CD4-positive, alpha-beta memory T cell (primary cell): Measurements from ENCODE around the gene OPN5. TPM values are rescaled to one million over a fixed set of nuclear protein-coding genes. Genes with fewer than 3 reads are reported as not detected.
"Not testable (repeated sequence)": the region's sequence is repeated elsewhere in the genome, so short reads cannot be mapped to it uniquely, and the experiment has no call there.

ENCODE experiments used
- CTCF ChIA-PET: fragments of 350-600 bp; sonication (Branson Sonifier 250); formaldehyde crosslinking; loops from one replicate; lab custom pipeline; 2021; ENCODE audit warnings: inconsistent platforms; ENCODE audit not compliant: partially characterized antibody; lab: Charles Lee
- POLR2A ChIA-PET: fragments of 350-600 bp; sonication (Branson Sonifier 250); formaldehyde crosslinking; loops from one replicate; lab custom pipeline; 2021; ENCODE audit not compliant: partially characterized antibody; lab: Charles Lee
- DNase-seq, 5 donors: peaks; one replicate each; pipeline versions ENCODE4 v3.0.0 to v3.0.0-alpha.2; 2020 to 2022; ENCODE audit warnings: mixed read lengths in 1 of 5
- H3K27ac ChIP-seq: one replicate; pipeline ENCODE4 v1.7.0; 2013; ENCODE audit warnings: low read depth, low read length
- H3K27me3 ChIP-seq: 2 replicates; pipeline ENCODE4 v1.7.0; 2013; ENCODE audit warnings: mild to moderate bottlenecking, low read length, moderate library complexity; ENCODE audit not compliant: insufficient read depth
- H3K36me3 ChIP-seq: 2 replicates; pipeline ENCODE4 v1.7.0; 2013; ENCODE audit warnings: mild to moderate bottlenecking, low read length, moderate library complexity; ENCODE audit not compliant: insufficient read depth
- H3K4me1 ChIP-seq: 2 replicates; pipeline ENCODE4 v1.7.0; 2013; ENCODE audit warnings: mild to moderate bottlenecking, low read length, moderate library complexity; ENCODE audit not compliant: insufficient read depth
- H3K4me3 ChIP-seq, 2 donors: one replicate each; pipeline ENCODE4 v1.7.0; 2013; ENCODE audit warnings: low read length in 2 of 2, mild to moderate bottlenecking in 1 of 2
- H3K9me3 ChIP-seq, 2 donors: one replicate each; pipeline ENCODE4 v1.7.0; 2013; ENCODE audit warnings: low read length in 2 of 2, control low read depth in 1 of 2; ENCODE audit not compliant: control insufficient read depth in 1 of 2
- H3K27ac Mint-ChIP-seq, 7 donors: one replicate each; pipeline ENCODE4 v1.8.0; 2020 to 2021; ENCODE audit warnings: mixed read lengths in 7 of 7, mild to moderate bottlenecking in 6 of 7, inconsistent platforms in 3 of 7, moderate library complexity in 3 of 7
- H3K27me3 Mint-ChIP-seq, 2 donors: one replicate each; pipeline ENCODE4 v1.8.0; 2020 to 2021; ENCODE audit warnings: mixed read lengths in 2 of 2
- H3K36me3 Mint-ChIP-seq, 2 donors: one replicate each; pipeline ENCODE4 v1.8.0; 2020 to 2021; ENCODE audit warnings: mixed read lengths in 2 of 2, inconsistent platforms in 1 of 2, mild to moderate bottlenecking in 1 of 2
- H3K4me1 Mint-ChIP-seq, 4 donors: one replicate each; pipeline ENCODE4 v1.8.0; 2020 to 2021; ENCODE audit warnings: mixed read lengths in 4 of 4, mild to moderate bottlenecking in 1 of 4
- H3K4me3 Mint-ChIP-seq, 8 donors: one replicate each; pipeline ENCODE4 v1.8.0; 2020 to 2021; ENCODE audit warnings: mixed read lengths in 8 of 8, mild to moderate bottlenecking in 7 of 8, moderate library complexity in 6 of 8, inconsistent platforms in 3 of 8
- H3K9me3 Mint-ChIP-seq, 8 donors: one replicate each; pipeline ENCODE4 v1.8.0; 2020 to 2021; ENCODE audit warnings: mixed read lengths in 8 of 8, mild to moderate bottlenecking in 5 of 8, inconsistent platforms in 3 of 8, moderate library complexity in 1 of 8
- intact Hi-C: fragments of 100-400 bp; cut with micrococcal nuclease; formaldehyde crosslinking; loops from one replicate; pipeline ENCODE4 v1.15.1; 2023
- polyA plus RNA-seq, 2 donors: library from polyadenylated mRNA; unstranded; fragments of 300-500 nt; fragmentation: Illumina TruSeq; gene quantifications; one replicate each; pipeline ENCODE4 v1.2.3, GENCODE V29; 2021
- total RNA-seq, 2 experiments: library from RNA; stranded (reverse); gene quantifications; one replicate each; pipeline ENCODE4 v1.2.3, GENCODE V29; 2021

Gene OPN5
- total and polyA plus RNA-seq, 4 experiments from 2014 or later = not detected

DNA sequence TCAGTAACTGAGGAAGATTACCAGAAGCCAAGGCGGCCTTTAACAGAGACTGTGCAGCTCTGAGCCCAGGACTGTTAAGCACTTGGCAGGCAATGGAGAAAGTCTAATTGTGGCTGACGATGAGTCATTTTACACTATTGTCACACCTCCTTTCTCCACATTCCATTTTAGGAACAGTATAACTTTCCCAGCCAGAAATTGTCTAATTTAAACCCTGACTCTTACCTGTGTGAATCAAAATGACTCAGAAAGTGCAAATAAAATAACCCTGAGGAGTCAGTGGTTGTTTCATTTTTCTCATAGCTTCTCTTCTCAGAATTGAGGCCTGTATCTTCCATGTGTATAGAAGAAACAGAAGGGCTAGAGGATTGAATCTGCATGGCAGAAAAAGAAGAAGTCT, 40.0 kb upstream of the OPN5 start:
- no peaks in the 10 kb centered on the region for H3K4me1 Mint-ChIP-seq
- H3K27me3 Mint-ChIP-seq = no peaks in the 10 kb centered on the region
- Histone ChIP-seq H3K27ac (no peak overlapping the region), H3K4me3 (no peak overlapping the region), H3K9me3 (no peaks in the 10 kb centered on the region), H3K4me1 (no peaks in the 10 kb centered on the region), H3K36me3 (no peaks in the 10 kb centered on the region), H3K27me3 (no peaks in the 10 kb centered on the region)
- intact Hi-C loops = no loop called here
- no peak overlapping the region for H3K4me3 Mint-ChIP-seq
- DNase-seq = no peak
- ChIA-PET CTCF (no interaction called here), POLR2A (no interaction called here)
- peaks cover 0 to 2% (median 0%) of the 10 kb centered on the region in 8 donors for H3K9me3 Mint-ChIP-seq
- no peak overlapping the region for H3K27ac Mint-ChIP-seq
- H3K36me3 Mint-ChIP-seq = no peaks in the 10 kb centered on the region

DNA sequence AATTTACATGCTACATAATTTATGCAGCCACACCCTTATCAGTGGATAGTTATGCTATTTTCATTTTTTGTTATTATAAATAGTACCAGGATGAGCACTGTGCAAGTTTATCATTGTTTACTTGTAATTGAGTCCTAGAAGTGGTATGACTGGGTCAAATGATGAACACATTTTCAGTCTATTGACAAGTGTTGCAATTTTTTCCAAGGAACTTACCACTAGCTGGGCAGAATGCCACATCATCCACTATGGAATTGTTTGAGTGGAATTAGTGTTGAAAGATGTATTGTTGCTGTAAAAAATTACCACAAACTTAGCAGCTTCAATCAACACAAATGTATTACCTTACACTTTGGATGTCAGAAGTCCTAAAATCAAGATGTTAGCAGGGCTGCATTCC, 38.1 kb upstream of the OPN5 start:
- DNase-seq = no peak
- intact Hi-C loops = no loop called here
- no peaks in the 10 kb centered on the region for H3K27me3 Mint-ChIP-seq
- H3K9me3 Mint-ChIP-seq = peaks cover 0 to 2% (median 0%) of the 10 kb centered on the region in 8 donors
- POLR2A ChIA-PET = no interaction called here
- H3K4me3 Mint-ChIP-seq = no peak overlapping the region
- Histone ChIP-seq H3K27me3 (no peaks in the 10 kb centered on the region), H3K27ac (no peak overlapping the region), H3K36me3 (no peaks in the 10 kb centered on the region), H3K9me3 (no peaks in the 10 kb centered on the region), H3K4me1 (no peaks in the 10 kb centered on the region), H3K4me3 (no peak overlapping the region)
- no peaks in the 10 kb centered on the region for H3K36me3 Mint-ChIP-seq
- no peaks in the 10 kb centered on the region for H3K4me1 Mint-ChIP-seq
- CTCF ChIA-PET = no interaction called here
- H3K27ac Mint-ChIP-seq = no peak overlapping the region

DNA sequence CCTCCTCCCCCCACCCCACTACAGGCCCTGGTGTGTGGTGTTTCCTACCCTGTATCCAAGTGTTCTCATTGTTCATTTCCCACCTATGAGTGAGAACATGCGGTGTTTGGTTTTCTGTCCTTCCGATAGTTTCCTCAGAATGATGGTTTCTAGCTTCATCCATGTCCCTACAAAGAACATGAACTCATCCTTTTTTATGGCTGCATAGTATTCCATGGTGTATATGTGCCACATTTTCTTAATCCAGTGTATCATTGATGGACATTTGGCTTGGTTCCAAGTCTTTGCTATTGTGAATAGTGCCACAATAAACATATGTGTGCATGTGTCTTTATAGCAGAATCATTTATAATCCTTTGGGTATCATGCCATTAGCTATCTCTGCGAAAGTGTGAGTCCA, 36.6 kb upstream of the OPN5 start:
- H3K9me3 ChIP-seq, H3K27ac Mint-ChIP-seq, H3K4me3 ChIP-seq, H3K4me1 ChIP-seq, H3K27me3 Mint-ChIP-seq, H3K27ac ChIP-seq, H3K9me3 Mint-ChIP-seq, POLR2A ChIA-PET, H3K4me1 Mint-ChIP-seq, CTCF ChIA-PET, H3K36me3 ChIP-seq, H3K27me3 ChIP-seq, H3K4me3 Mint-ChIP-seq, DNase-seq, H3K36me3 Mint-ChIP-seq, intact Hi-C loops: not testable (repeated sequence)

DNA sequence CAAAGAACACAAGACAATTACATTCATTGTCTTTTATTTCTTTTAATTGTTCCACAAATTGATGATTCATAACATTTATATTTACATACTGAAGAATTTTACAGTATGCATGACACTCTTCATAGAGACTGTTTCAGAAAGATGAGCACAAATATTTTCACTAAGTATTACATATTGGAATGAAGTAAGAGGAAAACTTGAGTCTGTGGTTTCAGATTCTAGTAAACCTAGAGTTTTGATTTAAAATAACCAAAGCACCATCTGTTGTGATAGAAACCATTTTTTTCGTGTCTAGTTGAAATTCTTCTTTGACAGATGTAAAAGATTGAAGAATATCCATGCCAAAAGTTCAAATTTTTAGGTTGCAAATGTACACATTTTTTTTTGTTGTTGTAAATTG, 32.1 kb upstream of the OPN5 start:
- ChIA-PET CTCF (no interaction called here), POLR2A (no interaction called here)
- Mint-ChIP-seq H3K36me3 (no peaks in the 10 kb centered on the region), H3K4me3 (no peak overlapping the region), H3K27ac (no peak overlapping the region), H3K4me1 (no peaks in the 10 kb centered on the region), H3K9me3 (peaks cover 0 to 2% (median 0%) of the 10 kb centered on the region in 8 donors), H3K27me3 (peaks cover 0 to 8% of the 10 kb centered on the region in 2 donors)
- no peaks in the 10 kb centered on the region for H3K4me1 ChIP-seq
- H3K4me3 ChIP-seq = no peak overlapping the region
- intact Hi-C loops = no loop called here
- H3K36me3 ChIP-seq = no peaks in the 10 kb centered on the region
- no peaks in the 10 kb centered on the region for H3K9me3 ChIP-seq
- no peaks in the 10 kb centered on the region for H3K27me3 ChIP-seq
- no peak overlapping the region for H3K27ac ChIP-seq
- DNase-seq = no peak

DNA sequence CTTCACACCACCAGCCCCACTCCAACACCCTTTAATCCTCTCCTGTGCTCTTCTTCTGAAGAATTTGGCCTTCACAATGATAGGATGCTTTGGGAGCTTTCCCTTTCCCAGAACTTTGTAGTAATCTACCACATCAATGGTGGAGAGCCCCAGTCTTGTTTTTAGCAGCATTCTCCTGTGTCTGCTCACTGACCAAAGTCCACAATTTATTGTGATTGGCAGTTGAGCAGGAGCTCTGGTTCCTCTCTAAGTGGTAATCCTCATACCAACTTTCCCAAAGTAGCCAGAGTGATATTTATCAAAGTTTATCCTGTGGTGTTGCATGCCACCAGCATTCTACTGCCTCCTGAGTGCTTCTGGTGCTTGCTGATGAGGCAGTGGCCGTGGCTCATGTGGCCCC, 29.0 kb upstream of the OPN5 start:
- DNase-seq = no peak
- intact Hi-C loops = no loop called here
- no peak overlapping the region for H3K27ac Mint-ChIP-seq
- H3K4me1 ChIP-seq = no peaks in the 10 kb centered on the region
- peaks cover 3 to 11% of the 10 kb centered on the region in 2 donors for H3K27me3 Mint-ChIP-seq
- H3K4me3 Mint-ChIP-seq = no peak overlapping the region
- H3K36me3 Mint-ChIP-seq = no peaks in the 10 kb centered on the region
- no peaks in the 10 kb centered on the region for H3K36me3 ChIP-seq
- H3K4me3 ChIP-seq = no peak overlapping the region
- CTCF ChIA-PET = interaction anchor here (2.0 kb wide), 1 partner anchor 27 kb away, joined by 6 read pairs; no protein-coding TSS in a partner anchor
- no peak overlapping the region for H3K27ac ChIP-seq
- no peaks in the 10 kb centered on the region for H3K27me3 ChIP-seq
- peaks cover 0 to 6% (median 0%) of the 10 kb centered on the region in 8 donors for H3K9me3 Mint-ChIP-seq
- no peaks in the 10 kb centered on the region for H3K9me3 ChIP-seq
- POLR2A ChIA-PET = no interaction called here
- H3K4me1 Mint-ChIP-seq = no peaks in the 10 kb centered on the region

DNA sequence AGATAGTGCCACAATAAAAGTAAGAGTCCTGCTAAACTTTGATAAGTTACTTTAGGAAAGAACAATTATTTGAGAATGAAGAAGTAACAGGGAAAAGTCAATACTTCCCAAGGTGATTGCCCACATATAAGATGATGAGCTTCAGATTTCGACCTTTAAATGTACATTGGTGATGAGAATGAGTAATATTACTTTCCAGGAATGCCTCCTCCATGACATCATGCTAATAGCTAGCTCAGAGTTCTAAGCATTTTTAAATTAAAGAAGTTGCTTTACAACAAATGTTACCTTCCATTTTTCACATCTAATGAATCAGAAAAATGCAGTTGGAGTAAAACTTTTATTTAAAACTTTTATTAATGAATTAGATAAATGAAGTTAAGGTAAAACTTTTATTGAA, 22.5 kb upstream of the OPN5 start:
- Histone ChIP-seq H3K36me3 (no peaks in the 10 kb centered on the region), H3K9me3 (no peaks in the 10 kb centered on the region), H3K4me1 (no peaks in the 10 kb centered on the region), H3K4me3 (no peak overlapping the region), H3K27ac (no peak overlapping the region), H3K27me3 (no peaks in the 10 kb centered on the region)
- Mint-ChIP-seq H3K36me3 (no peaks in the 10 kb centered on the region), H3K27ac (no peak overlapping the region), H3K4me3 (no peak overlapping the region), H3K9me3 (peaks cover 0 to 4% (median 0%) of the 10 kb centered on the region in 8 donors), H3K27me3 (peaks cover 6 to 10% of the 10 kb centered on the region in 2 donors), H3K4me1 (peaks cover 0 to 3% (median 0%) of the 10 kb centered on the region in 4 donors)
- no peak for DNase-seq
- intact Hi-C loops = no loop called here
- POLR2A ChIA-PET = no interaction called here
- CTCF ChIA-PET = no interaction called here

DNA sequence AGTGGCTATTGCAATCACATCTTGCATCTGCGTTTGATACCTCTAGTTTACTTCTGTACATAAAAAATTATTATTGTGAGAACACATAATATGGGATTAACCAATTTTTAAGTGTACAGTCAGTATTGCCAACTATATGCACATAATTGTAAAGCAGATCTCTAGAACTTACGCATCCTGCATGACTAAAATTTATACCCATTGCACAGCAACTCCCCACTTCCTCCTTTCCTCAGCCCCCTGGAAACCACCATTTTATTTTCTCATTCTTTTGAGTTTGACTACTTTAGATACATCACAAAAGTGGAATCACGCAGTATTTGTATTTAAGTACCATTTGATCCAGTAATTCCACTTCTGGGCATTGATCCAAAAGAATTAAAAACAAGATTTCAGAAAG, 19.3 kb upstream of the OPN5 start:
- POLR2A ChIA-PET = no interaction called here
- intact Hi-C loops = no loop called here
- H3K4me1 Mint-ChIP-seq = peaks cover 0 to 3% (median 0%) of the 10 kb centered on the region in 4 donors
- no peaks in the 10 kb centered on the region for H3K36me3 ChIP-seq
- no peaks in the 10 kb centered on the region for H3K9me3 ChIP-seq
- CTCF ChIA-PET = no interaction called here
- H3K27ac ChIP-seq = no peak overlapping the region
- peaks cover 0 to 7% (median 3%) of the 10 kb centered on the region in 8 donors for H3K9me3 Mint-ChIP-seq
- no peak for DNase-seq
- H3K27ac Mint-ChIP-seq = no peak overlapping the region
- no peak overlapping the region for H3K4me3 ChIP-seq
- peaks cover 3 to 12% of the 10 kb centered on the region in 2 donors for H3K27me3 Mint-ChIP-seq
- H3K27me3 ChIP-seq = no peaks in the 10 kb centered on the region
- H3K4me1 ChIP-seq = no peaks in the 10 kb centered on the region
- no peak overlapping the region for H3K4me3 Mint-ChIP-seq
- H3K36me3 Mint-ChIP-seq = no peaks in the 10 kb centered on the region

DNA sequence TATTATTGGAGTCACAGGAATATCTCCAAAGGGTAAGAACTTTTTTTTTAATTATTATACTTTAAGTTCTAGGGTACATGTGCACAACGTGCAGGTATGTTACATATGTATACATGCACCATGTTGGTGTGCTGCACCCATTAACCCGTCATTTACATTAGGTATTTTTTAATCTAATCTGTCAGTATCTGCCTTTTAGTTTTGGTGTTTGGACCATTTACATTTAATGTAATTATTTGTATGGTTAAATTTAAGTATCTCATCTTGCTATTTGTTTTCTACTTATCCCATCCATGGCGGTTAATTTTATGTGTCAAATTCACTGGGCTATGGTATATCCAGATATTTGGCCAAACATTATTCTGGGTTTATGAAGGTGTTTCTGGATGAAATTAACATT, 15.4 kb upstream of the OPN5 start:
- POLR2A ChIA-PET = no interaction called here
- Histone ChIP-seq H3K27ac (no peak overlapping the region), H3K9me3 (no peaks in the 10 kb centered on the region), H3K27me3 (no peaks in the 10 kb centered on the region), H3K4me3 (no peak overlapping the region), H3K4me1 (no peaks in the 10 kb centered on the region), H3K36me3 (no peaks in the 10 kb centered on the region)
- no peak overlapping the region for H3K4me3 Mint-ChIP-seq
- H3K36me3 Mint-ChIP-seq = no peaks in the 10 kb centered on the region
- intact Hi-C loops = no loop called here
- DNase-seq = no peak
- H3K27ac Mint-ChIP-seq = no peak overlapping the region
- H3K27me3 Mint-ChIP-seq = peaks cover 3 to 10% of the 10 kb centered on the region in 2 donors
- CTCF ChIA-PET = interaction anchor here (1.0 kb wide), 1 partner anchor 33 kb away, joined by 3 read pairs; no protein-coding TSS in a partner anchor
- peaks cover 0 to 3% (median 0%) of the 10 kb centered on the region in 4 donors for H3K4me1 Mint-ChIP-seq
- H3K9me3 Mint-ChIP-seq = peaks cover 0 to 7% (median 3%) of the 10 kb centered on the region in 8 donors
